Neural crest cell (in vitro differentiated cells): Measurements from ENCODE around the gene RAB6B. TPM values are rescaled to one million over a fixed set of nuclear protein-coding genes. Genes with fewer than 3 reads are reported as not detected.
A peak's percentile ranks its signal among the peaks of the same experiment; 100 is the strongest.

ENCODE experiments used
- DNase-seq: peaks from one replicate; pipeline ENCODE4 v3.0.0; 2021; ENCODE audit warnings: low read depth, mixed read lengths, low spot score
- H3K27ac Mint-ChIP-seq: one replicate; pipeline ENCODE4 v1.8.0; 2021; ENCODE audit warnings: mild to moderate bottlenecking, mixed read lengths; ENCODE audit not compliant: unreplicated experiment
- H3K27me3 Mint-ChIP-seq: 2 replicates; pipeline ENCODE4 v1.8.0; 2021; ENCODE audit warnings: low read depth, mild to moderate bottlenecking, mixed read lengths
- H3K36me3 Mint-ChIP-seq: 2 replicates; pipeline ENCODE4 v1.8.0; 2021; ENCODE audit warnings: low read depth, mild to moderate bottlenecking, mixed read lengths
- H3K4me1 Mint-ChIP-seq: 2 replicates; pipeline ENCODE4 v1.8.0; 2021; ENCODE audit warnings: mixed read lengths
- H3K4me3 Mint-ChIP-seq: one replicate; pipeline ENCODE4 v1.8.0; 2021; ENCODE audit warnings: mild to moderate bottlenecking, mixed read lengths
- H3K9me3 Mint-ChIP-seq: 2 replicates; pipeline ENCODE4 v1.8.0; 2021; ENCODE audit warnings: mixed read lengths
- total RNA-seq: library from RNA; stranded (reverse); gene quantifications from 2 replicates; pipeline ENCODE4 v1.2.1, GENCODE V29; 2021
- TF ChIP-seq, protein P1 (sequence below): fragments of 200-600 bp; sonication (generic); conservative IDR thresholded peaks from 2 replicates; pipeline ENCODE4 v1.5.0; 2021; ENCODE audit warnings: antibody characterized with exemption, mild to moderate bottlenecking

The RAB6B gene
- total RNA-seq, 1 donor from 2014 or later: 15.5 TPM

DNA sequence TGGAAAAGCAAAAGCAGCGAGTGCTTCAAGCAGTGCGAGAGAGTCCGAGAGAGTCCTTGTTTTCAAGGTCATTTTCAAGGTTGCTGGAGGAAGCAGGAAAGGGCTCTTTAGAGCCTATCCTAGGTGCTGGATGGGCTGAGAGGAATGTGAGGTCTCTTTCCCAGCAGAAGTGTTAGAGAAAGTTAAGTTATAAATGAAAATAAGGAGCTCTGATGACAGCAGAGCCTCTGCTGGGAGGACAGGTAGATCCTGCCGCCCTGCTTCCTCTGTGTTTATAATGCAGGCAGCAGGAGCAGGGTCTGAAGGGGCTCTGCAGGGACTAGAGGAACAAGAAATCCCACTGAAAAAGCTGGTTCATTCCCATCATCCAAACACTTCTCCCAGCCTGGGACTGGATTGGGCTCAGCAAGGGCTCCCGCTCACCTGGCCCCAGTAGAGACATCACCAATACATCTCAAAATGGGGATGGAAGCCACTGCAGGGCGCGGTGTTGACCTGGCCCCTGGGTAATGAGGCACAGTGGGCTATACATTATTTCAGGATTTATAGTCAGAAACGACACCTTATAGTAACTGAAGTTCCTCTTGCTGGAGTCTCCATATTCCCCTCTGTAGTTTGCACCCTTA lies 41.5 kb upstream of the RAB6B start:
- no peak for DNase-seq
- TF ChIP-seq, protein P1, sequence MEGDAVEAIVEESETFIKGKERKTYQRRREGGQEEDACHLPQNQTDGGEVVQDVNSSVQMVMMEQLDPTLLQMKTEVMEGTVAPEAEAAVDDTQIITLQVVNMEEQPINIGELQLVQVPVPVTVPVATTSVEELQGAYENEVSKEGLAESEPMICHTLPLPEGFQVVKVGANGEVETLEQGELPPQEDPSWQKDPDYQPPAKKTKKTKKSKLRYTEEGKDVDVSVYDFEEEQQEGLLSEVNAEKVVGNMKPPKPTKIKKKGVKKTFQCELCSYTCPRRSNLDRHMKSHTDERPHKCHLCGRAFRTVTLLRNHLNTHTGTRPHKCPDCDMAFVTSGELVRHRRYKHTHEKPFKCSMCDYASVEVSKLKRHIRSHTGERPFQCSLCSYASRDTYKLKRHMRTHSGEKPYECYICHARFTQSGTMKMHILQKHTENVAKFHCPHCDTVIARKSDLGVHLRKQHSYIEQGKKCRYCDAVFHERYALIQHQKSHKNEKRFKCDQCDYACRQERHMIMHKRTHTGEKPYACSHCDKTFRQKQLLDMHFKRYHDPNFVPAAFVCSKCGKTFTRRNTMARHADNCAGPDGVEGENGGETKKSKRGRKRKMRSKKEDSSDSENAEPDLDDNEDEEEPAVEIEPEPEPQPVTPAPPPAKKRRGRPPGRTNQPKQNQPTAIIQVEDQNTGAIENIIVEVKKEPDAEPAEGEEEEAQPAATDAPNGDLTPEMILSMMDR: no peak
- H3K4me1 Mint-ChIP-seq: peaks cover 7% of the 10 kb centered on the region
- H3K36me3 Mint-ChIP-seq: no peaks in the 10 kb centered on the region
- H3K27me3 Mint-ChIP-seq: no peaks in the 10 kb centered on the region
- H3K4me3 Mint-ChIP-seq: no peak overlapping the region
- no peak overlapping the region for H3K27ac Mint-ChIP-seq
- no peaks in the 10 kb centered on the region for H3K9me3 Mint-ChIP-seq

DNA sequence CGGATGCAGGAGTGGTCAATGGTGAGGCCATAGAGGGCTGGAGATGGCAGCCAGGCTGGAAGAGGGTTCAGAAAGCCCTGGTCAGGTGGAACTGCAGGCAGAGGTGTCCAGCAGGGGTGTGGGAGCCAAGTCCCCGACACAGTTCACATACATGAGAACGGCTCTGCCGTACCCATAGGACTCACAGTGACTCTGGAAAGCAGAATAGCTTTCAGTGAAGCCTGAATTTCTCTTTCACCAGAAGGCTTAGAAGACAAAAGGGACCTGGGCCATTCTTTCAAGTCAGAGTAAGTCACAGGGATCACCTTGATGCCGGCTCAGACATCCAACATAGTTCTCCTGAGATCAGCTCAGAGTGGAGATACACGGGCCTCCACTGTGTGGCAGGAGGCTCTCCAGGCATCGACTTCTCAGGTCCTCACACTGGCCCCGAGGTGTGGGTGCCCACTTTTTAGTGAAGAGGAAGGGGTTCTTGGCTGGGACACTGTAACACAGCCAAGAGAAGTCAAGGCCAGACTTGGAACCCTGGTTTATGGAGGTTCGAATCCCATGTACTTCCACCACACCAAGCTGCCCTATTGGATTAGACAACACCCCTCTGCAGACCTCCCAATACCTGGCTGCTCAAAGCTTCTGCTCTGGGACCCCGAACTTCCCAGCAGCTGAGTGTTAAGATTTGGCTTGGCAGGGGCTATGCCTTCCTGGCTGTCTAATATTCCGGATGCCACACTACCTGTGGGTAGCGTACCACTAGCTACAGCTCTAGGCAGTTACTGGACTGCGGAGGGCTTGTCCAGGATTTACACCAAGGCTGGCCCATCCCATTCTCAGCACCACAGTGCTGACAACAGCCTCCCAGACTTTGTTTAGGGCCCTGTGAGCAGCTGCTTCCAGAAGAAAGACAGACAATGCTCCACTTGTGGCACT lies 40.4 kb upstream of the RAB6B start:
- Mint-ChIP-seq H3K27me3 (no peaks in the 10 kb centered on the region), H3K4me1 (no peaks in the 10 kb centered on the region), H3K36me3 (no peaks in the 10 kb centered on the region), H3K27ac (peak overlapping the region; percentile 27), H3K9me3 (no peaks in the 10 kb centered on the region), H3K4me3 (no peak overlapping the region)
- DNase-seq: no peak
- TF ChIP-seq, protein P1: no peak

DNA sequence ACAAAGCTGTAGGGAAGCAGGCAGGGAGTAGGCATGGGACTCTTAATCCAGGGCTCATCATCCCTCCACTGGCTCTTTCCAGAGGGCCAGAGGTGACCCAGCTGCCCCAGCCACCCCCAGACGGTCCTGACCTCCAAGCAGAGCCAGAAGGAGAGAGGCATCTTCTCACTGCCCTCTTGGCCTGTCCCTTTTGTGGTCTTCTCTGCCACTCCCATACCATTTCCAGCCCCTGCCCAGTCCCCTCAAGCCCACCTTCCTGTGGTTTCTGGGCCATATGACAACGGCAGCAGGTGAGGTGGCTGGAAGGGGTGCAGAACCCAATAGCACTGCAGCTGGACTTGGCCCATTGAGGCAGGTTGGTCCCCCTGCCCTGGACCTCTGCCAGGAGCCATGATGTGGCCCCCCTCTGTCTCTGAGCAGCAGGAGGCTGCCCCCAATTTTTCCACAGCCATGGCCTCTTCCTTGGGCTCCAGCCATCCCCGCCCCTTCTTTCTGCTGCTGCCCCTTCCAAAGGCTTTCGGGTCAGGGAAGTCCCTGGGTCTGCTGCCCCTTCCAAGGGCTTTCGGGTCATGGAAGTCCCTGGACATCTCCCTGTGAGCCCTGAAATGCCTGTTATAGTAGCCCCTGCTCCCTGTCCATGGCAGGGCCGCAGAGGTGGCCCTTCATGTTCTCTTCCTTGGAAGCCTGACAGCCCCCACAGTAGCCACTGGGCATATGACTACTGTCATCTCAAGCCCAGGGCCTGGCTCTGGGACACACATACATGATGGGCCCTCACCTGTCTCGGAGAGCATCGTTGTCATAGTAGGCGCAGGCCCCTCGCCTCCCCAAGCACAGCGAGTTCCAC lies 39.5 kb upstream of the RAB6B start:
- Mint-ChIP-seq H3K9me3 (no peaks in the 10 kb centered on the region), H3K4me1 (peaks cover 2% of the 10 kb centered on the region), H3K36me3 (no peaks in the 10 kb centered on the region), H3K27me3 (peaks cover under 1% of the 10 kb centered on the region), H3K27ac (peak overlapping the region; percentile 27), H3K4me3 (no peak overlapping the region)
- no peak for DNase-seq
- TF ChIP-seq, protein P1: no peak

GRCh38 chr3:133934073-133934970 lies 38.6 kb upstream of the RAB6B start:
- no peaks in the 10 kb centered on the region for H3K9me3 Mint-ChIP-seq
- H3K4me1 Mint-ChIP-seq: peaks cover 4% of the 10 kb centered on the region
- DNase-seq: no peak
- TF ChIP-seq, protein P1: no peak
- H3K27ac Mint-ChIP-seq: peak overlapping the region; percentile 6
- peaks cover 2% of the 10 kb centered on the region for H3K27me3 Mint-ChIP-seq
- no peak overlapping the region for H3K4me3 Mint-ChIP-seq
- H3K36me3 Mint-ChIP-seq: no peaks in the 10 kb centered on the region
